ENCODE results near the gene COTL1. TPM values are rescaled to one million over a fixed set of nuclear protein-coding genes. Genes with fewer than 3 reads are reported as not detected.
A peak's percentile ranks its signal among the peaks of the same experiment; 100 is the strongest.

COTL1 gene
- total and polyA plus RNA-seq, 2 of the 13 experiments (the other 11 are each of a cell fraction or from before 2014, with no cell fraction given), result 8.7 to 16.9 TPM

DNA sequence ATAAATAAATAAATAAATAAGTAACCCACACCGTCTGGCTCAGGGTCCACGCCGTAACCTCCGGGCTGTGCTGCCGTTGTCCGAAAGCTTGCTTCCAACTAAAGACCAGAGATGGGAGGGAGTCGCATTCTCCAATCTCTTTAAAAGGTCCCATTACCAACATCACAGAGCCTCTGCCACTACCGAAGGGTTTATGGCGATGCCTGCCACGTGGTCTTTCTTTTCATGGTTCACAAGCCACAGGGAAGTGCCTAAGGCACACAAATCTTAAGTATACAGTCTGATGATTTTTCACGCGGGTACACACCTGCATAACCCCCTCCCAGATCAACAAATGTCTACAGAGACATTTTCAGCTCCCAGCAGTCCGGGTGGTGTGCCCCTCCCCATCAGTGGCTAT, 1.4 kb downstream of the COTL1 start:
- Histone ChIP-seq H3K27ac (ENCODE audit: extremely low read length, insufficient read depth, low read length) (no peak overlapping the region), H3K27me3 (ENCODE audit: control insufficient read depth in 1 of 2, insufficient read depth in 2 of 2, low read length in 2 of 2) (no peaks in the 10 kb centered on the region; a peak in 1 of 5 replicates), H3K9me3 (ENCODE audit: low read length) (no peaks in the 10 kb centered on the region), H3K4me2 (ENCODE audit: low read depth, low read length) (peak overlapping the region; percentile 94), H4K20me1 (ENCODE audit: insufficient read depth, low read length) (no peaks in the 10 kb centered on the region; the same call in 1 of the 2 replicates), H3K9ac (ENCODE audit: insufficient read depth, low read depth, low read length) (no peak overlapping the region), H3K4me3 (replicated peaks in 1 of 3; ENCODE audit: insufficient read depth in 1 of 3, low read depth in 2 of 3, low read length in 3 of 3) (peak overlapping the region; percentile 76 to 89 (median 85); a peak in 4 of 6 replicates), H3K79me2 (ENCODE audit: insufficient read depth, low read length) (no peaks in the 10 kb centered on the region), H3K36me3 (replicated peaks in 1 of 2; ENCODE audit: control insufficient read depth in 1 of 2, insufficient read depth in 2 of 2, low read length in 2 of 2) (peaks cover 0 to 1% of the 10 kb centered on the region in 2 experiments; a peak in 2 of 5 replicates), H2AFZ (ENCODE audit: low read length) (no peak overlapping the region), H3K4me1 (ENCODE audit: insufficient read depth, low read length) (peaks cover 46% of the 10 kb centered on the region)
- intact Hi-C loops (cut with micrococcal nuclease; ENCODE audit: unreplicated experiment), result no loop called here
- DNase-seq (ENCODE audit: low spot score) (no peak), FAIRE-seq (no peak), ATAC-seq (no peak)
- in situ Hi-C loops (cut with HindIII; ENCODE audit: extremely low pct_ligation_motif_present, low pct_unique_long_range_greater_than_20kb), result no loop called here
- BruUV-seq (replicated peaks), result no TSS peak
- 86% methylated on average over 13 of the region's 13 CpGs for WGBS (ENCODE audit: low lambda C conversion rate)
- POLR2A ChIA-PET, result no interaction called here
- TF ChIP-seq PITX1 (CRISPR knock-in tag; IDR thresholded peaks at IDR 0.05) (0 out of 2 replicates have a peak, but pooled peaks have one; percentile 18), EZH2 (conservative IDR thresholded peaks at IDR 0.05; ENCODE audit: low read depth, low read length) (no peak)
- TF ChIP-seq, protein P1, sequence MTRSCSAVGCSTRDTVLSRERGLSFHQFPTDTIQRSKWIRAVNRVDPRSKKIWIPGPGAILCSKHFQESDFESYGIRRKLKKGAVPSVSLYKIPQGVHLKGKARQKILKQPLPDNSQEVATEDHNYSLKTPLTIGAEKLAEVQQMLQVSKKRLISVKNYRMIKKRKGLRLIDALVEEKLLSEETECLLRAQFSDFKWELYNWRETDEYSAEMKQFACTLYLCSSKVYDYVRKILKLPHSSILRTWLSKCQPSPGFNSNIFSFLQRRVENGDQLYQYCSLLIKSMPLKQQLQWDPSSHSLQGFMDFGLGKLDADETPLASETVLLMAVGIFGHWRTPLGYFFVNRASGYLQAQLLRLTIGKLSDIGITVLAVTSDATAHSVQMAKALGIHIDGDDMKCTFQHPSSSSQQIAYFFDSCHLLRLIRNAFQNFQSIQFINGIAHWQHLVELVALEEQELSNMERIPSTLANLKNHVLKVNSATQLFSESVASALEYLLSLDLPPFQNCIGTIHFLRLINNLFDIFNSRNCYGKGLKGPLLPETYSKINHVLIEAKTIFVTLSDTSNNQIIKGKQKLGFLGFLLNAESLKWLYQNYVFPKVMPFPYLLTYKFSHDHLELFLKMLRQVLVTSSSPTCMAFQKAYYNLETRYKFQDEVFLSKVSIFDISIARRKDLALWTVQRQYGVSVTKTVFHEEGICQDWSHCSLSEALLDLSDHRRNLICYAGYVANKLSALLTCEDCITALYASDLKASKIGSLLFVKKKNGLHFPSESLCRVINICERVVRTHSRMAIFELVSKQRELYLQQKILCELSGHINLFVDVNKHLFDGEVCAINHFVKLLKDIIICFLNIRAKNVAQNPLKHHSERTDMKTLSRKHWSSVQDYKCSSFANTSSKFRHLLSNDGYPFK (CRISPR knock-in tag; IDR thresholded peaks at IDR 0.05; ENCODE audit: borderline replicate concordance), result 0 out of 2 replicates have a peak, but pooled peaks have one; percentile 0
- CTCF ChIA-PET (ENCODE audit: low intra/inter-chr PET ratio, low total read pairs), result no interaction called here
